ENCODE measurements around the gene HBB.

DNA sequence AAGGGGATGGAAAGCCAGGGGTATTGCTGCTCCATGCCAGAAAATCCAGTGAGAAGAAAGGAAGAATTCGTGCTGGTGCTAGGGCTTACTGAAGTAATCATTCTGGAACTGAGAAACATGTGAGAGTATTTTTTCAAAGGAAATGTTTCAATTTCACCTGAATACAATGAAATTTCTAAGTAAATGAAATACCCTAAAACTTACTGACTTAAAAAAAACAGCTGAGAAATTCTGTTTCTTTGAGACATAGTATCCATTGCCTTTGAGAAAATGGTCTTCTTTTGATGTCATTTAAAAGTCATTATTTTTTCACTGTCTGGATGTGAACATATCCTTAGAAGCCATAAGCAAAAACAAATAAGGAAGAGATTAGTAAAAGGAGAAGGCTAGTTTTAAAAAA lies 26.3 kb downstream of the HBB start, which contains the start of gene OR51V1:
- TF ChIP-seq, protein P1, sequence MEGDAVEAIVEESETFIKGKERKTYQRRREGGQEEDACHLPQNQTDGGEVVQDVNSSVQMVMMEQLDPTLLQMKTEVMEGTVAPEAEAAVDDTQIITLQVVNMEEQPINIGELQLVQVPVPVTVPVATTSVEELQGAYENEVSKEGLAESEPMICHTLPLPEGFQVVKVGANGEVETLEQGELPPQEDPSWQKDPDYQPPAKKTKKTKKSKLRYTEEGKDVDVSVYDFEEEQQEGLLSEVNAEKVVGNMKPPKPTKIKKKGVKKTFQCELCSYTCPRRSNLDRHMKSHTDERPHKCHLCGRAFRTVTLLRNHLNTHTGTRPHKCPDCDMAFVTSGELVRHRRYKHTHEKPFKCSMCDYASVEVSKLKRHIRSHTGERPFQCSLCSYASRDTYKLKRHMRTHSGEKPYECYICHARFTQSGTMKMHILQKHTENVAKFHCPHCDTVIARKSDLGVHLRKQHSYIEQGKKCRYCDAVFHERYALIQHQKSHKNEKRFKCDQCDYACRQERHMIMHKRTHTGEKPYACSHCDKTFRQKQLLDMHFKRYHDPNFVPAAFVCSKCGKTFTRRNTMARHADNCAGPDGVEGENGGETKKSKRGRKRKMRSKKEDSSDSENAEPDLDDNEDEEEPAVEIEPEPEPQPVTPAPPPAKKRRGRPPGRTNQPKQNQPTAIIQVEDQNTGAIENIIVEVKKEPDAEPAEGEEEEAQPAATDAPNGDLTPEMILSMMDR (IDR thresholded peaks at IDR 0.05) = no peak
- TF ChIP-seq POLR2A (IDR thresholded peaks at IDR 0.05) = no peak
- TF ChIP-seq POLR2AphosphoS5 (IDR thresholded peaks at IDR 0.05) = no peak
- TF ChIP-seq EP300 (IDR thresholded peaks at IDR 0.05) = no peak

All from suprapubic skin (tissue), 4 donors.